A673 (cell line): Measurements from ENCODE around the gene CLCNKA. TPM values are rescaled to one million over a fixed set of nuclear protein-coding genes. Genes with fewer than 3 reads are reported as not detected.
"Not testable (repeated sequence)": the region's sequence is repeated elsewhere in the genome, so short reads cannot be mapped to it uniquely, and the experiment has no call there.

Experiments
- BruUV-seq: library from RNA; stranded (reverse); fragments of 400-500 nt; replicated peaks from 2 replicates; lab custom pipeline; 2021; lab: Mats Ljungman, UMichigan
- CTCF ChIA-PET: fragments of 300-600 bp; sonication (Branson Sonifier 250); formaldehyde crosslinking; loops from one replicate; lab custom pipeline; 2022; ENCODE audit warnings: antibody characterized with exemption; lab: Charles Lee
- POLR2A ChIA-PET: fragments of 300-600 bp; sonication (Branson Sonifier 250); formaldehyde crosslinking; loops from one replicate; lab custom pipeline; 2022; ENCODE audit warnings: antibody characterized with exemption; ENCODE audit not compliant: low non-redundant PET; lab: Charles Lee
- DNase-seq: peaks from one replicate; pipeline ENCODE4 v3.0.0-alpha.2; 2015; ENCODE audit warnings: low spot score
- H3K27ac ChIP-seq: fragments of 200-600 bp; sonication (generic); 2 replicates; pipeline ENCODE4 v1.5.1; 2016; ENCODE audit warnings: mixed run types, low read depth, mild to moderate bottlenecking, mixed read lengths, antibody characterized with exemption, low read length; ENCODE audit not compliant: poor library complexity, severe bottlenecking
- H3K27me3 ChIP-seq: fragments of 200-600 bp; sonication (generic); replicated peaks from 2 replicates; pipeline ENCODE4 v1.6.1; 2017; ENCODE audit warnings: mixed run types, low read depth, mild to moderate bottlenecking, mixed read lengths, antibody characterized with exemption, low read length; ENCODE audit not compliant: insufficient read depth, poor library complexity
- H3K36me3 ChIP-seq: fragments of 200-600 bp; sonication (generic); 2 replicates; pipeline ENCODE4 v1.6.1; 2016; ENCODE audit warnings: mixed run types, mild to moderate bottlenecking, mixed read lengths, antibody characterized with exemption, low read length; ENCODE audit not compliant: insufficient read depth, poor library complexity, severe bottlenecking
- H3K4me1 ChIP-seq: fragments of 200-600 bp; sonication (generic); 2 replicates; pipeline ENCODE4 v1.6.1; 2017; ENCODE audit warnings: mixed run types, mild to moderate bottlenecking, mixed read lengths, antibody characterized with exemption, low read length; ENCODE audit not compliant: insufficient read depth, poor library complexity, severe bottlenecking
- H3K4me3 ChIP-seq: fragments of 200-600 bp; sonication (generic); 2 replicates; pipeline ENCODE4 v1.5.1; 2016; ENCODE audit warnings: low read depth, mixed run types, mild to moderate bottlenecking, mixed read lengths, low read length; ENCODE audit not compliant: poor library complexity, severe bottlenecking
- H3K9me3 ChIP-seq: fragments of 200-600 bp; sonication (generic); 2 replicates; pipeline ENCODE4 v1.6.1; 2016; ENCODE audit warnings: mixed run types, low read depth, mild to moderate bottlenecking, mixed read lengths, antibody characterized with exemption, low read length; ENCODE audit not compliant: poor library complexity, severe bottlenecking
- EZH2 ChIP-seq: fragments of 200-600 bp; sonication (generic); IDR thresholded peaks from 2 replicates; pipeline ENCODE4 v1.6.1; 2017; ENCODE audit warnings: borderline replicate concordance, low read depth, mild to moderate bottlenecking, mixed read lengths, antibody characterized with exemption, low read length; ENCODE audit not compliant: poor library complexity, severe bottlenecking
- intact Hi-C: fragments of 100-400 bp; cut with micrococcal nuclease; formaldehyde crosslinking; loops from one replicate; pipeline ENCODE4 v1.10.0; 2022; ENCODE audit not compliant: unreplicated experiment
- total RNA-seq: library from RNA; stranded (reverse); gene quantifications from 2 replicates; pipeline ENCODE4 v1.2.3, GENCODE V29; 2021
- TF ChIP-seq, protein P1 (sequence below): fragments of 300-800, 200-600 bp; sonication (generic); conservative IDR thresholded peaks from 2 replicates; pipeline ENCODE4 v1.5.1; 2017; ENCODE audit warnings: low read depth, mild to moderate bottlenecking, antibody characterized with exemption, low read length, moderate library complexity, mixed read lengths

CLCNKA gene
- total RNA-seq, 1 experiment from 2014 or later = not detected

DNA sequence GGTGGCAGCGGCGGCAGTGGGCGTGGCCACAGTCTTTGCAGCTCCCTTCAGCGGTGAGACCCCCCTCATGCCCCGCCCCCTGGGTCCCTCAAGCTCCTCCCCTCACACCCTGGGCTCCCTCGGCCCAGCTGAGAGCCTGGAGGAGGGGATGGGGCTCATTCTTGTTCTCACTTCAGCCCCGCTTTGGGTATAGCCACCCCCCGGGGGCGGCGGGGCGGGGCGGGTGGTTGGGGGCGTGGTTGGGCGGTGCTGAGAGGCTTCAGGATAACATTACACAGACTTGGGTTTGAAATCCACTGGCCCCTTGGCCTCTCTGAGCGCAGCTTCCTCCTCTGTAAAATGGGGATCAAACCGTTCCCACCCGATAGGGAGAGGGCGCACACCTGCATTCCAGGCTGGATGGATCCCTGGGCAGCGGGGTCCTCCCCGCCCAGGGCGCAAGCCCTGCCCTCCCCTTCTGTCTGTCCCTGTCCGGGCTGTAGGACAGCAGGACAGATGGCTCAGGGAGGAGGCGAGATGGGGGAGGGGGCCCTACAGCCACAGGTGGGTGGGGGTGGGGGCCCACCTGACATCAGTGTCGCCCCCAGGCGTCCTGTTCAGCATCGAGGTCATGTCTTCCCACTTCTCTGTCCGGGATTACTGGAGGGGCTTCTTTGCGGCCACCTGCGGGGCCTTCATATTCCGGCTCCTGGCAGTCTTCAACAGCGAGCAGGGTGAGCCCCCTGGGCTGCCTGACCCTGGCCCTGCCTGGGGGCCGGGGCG is 5.1 kb downstream of the CLCNKA start:
- intact Hi-C loops = no loop called here
- no peaks in the 10 kb centered on the region for H3K27me3 ChIP-seq
- BruUV-seq = no TSS peak
- H3K27ac ChIP-seq = no peak overlapping the region
- CTCF ChIA-PET = no interaction called here
- no peak for TF ChIP-seq EZH2
- TF ChIP-seq, protein P1, sequence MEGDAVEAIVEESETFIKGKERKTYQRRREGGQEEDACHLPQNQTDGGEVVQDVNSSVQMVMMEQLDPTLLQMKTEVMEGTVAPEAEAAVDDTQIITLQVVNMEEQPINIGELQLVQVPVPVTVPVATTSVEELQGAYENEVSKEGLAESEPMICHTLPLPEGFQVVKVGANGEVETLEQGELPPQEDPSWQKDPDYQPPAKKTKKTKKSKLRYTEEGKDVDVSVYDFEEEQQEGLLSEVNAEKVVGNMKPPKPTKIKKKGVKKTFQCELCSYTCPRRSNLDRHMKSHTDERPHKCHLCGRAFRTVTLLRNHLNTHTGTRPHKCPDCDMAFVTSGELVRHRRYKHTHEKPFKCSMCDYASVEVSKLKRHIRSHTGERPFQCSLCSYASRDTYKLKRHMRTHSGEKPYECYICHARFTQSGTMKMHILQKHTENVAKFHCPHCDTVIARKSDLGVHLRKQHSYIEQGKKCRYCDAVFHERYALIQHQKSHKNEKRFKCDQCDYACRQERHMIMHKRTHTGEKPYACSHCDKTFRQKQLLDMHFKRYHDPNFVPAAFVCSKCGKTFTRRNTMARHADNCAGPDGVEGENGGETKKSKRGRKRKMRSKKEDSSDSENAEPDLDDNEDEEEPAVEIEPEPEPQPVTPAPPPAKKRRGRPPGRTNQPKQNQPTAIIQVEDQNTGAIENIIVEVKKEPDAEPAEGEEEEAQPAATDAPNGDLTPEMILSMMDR = no peak
- peaks cover 7% of the 10 kb centered on the region for H3K4me1 ChIP-seq
- POLR2A ChIA-PET = no interaction called here
- DNase-seq = peak; percentile 91
- peak overlapping the region; percentile 28 for H3K4me3 ChIP-seq
- H3K36me3 ChIP-seq = no peaks in the 10 kb centered on the region
- H3K9me3 ChIP-seq = no peaks in the 10 kb centered on the region

DNA sequence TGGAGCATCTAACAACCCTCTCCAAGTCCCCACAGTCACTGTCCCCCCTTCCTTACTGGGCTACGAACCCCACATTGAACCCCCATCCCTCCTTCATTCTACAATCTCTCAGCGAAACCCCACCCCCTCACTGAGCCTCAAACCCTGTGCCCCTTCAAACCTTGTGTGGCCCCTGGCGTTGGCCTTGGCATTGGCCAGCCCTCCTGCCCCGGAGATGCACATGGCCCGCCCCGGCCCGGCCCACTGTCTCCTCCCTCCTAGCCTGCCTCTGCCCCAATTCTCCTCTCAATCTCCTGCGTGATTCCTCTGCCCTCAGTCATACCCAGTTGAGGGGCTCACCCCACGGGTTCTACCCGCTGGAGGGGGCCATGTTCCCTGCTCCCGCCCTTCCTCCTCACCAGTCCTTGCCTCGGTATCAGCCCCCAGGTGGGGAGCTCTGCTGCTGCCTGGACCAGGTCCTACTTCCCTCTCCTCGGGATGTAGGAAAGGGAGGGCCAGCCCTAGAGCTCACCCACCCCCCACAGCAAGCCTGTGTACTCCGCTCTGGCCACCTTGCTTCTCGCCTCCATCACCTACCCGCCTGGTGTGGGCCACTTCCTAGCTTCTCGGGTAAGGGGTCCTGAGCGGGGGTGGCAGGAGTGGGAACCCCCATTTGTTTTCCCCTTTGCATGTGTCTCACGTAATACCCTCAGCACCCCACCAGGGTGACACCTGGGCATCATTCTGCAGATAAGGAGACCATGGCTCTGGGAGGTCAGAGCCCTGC is 6.6 kb downstream of the CLCNKA start:
- CTCF ChIA-PET = no interaction called here
- intact Hi-C loops = no loop called here
- no peak for DNase-seq
- no peaks in the 10 kb centered on the region for H3K36me3 ChIP-seq
- POLR2A ChIA-PET = no interaction called here
- BruUV-seq = no TSS peak
- no peaks in the 10 kb centered on the region for H3K9me3 ChIP-seq
- TF ChIP-seq, protein P1 = no peak
- H3K4me1 ChIP-seq = peaks cover 7% of the 10 kb centered on the region
- H3K27ac ChIP-seq = no peak overlapping the region
- no peaks in the 10 kb centered on the region for H3K27me3 ChIP-seq
- no peak overlapping the region for H3K4me3 ChIP-seq

DNA sequence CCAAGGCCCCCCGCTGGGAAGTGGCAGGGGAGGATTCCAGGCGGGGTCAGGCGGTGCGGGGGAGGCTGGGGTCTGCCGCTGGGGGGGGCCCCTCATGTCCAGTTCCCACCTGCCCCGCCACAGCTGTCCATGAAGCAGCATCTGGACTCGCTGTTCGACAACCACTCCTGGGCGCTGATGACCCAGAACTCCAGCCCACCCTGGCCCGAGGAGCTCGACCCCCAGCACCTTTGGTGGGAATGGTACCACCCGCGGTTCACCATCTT is 7.1 kb downstream of the CLCNKA start:
- POLR2A ChIA-PET, intact Hi-C loops, CTCF ChIA-PET: not testable (repeated sequence)

More for the DNA sequence above, 7.1 kb downstream of the CLCNKA start:
- H3K9me3 ChIP-seq, H3K4me1 ChIP-seq, DNase-seq, BruUV-seq, H3K36me3 ChIP-seq, H3K27ac ChIP-seq, H3K27me3 ChIP-seq, H3K4me3 ChIP-seq: not testable (repeated sequence)
